AG09309 (cell line): ENCODE data around the gene KRT15.

Experiments used
- DNase-seq: peaks from one replicate; pipeline ENCODE4 v3.0.0-alpha.2; 2010; ENCODE audit warnings: low read depth
- H3K4me3 ChIP-seq: 2 replicates; pipeline ENCODE4 v1.5.1; 2011; ENCODE audit warnings: mild to moderate bottlenecking, low read depth, low read length, moderate library complexity; ENCODE audit not compliant: control insufficient read depth
- TF ChIP-seq, protein P1 (sequence below): IDR thresholded peaks from 2 replicates; pipeline ENCODE4 v1.5.1; 2011; ENCODE audit warnings: mild to moderate bottlenecking, low read depth, low read length, inconsistent platforms; ENCODE audit not compliant: insufficient read depth, control insufficient read depth; ENCODE audit errors: missing control alignments

Gene KRT15

DNA sequence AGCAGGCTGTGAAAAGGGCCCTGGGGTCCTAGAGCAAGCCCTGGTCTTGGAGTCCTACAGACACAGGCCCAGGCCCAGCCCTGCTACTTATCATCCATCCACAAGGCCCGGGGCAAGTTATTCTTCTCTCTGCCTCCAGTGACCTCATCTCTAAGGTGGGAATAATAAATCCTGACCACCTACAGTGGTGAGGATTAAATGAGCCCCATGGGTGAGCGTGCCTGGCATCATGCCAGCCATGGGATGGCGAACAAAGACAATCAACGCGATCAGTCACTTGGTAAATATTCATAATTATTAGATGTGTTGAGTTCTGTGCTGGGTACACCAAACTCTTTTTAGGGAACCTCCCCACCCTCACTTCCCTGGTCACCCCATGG is 5.5 kb downstream of the KRT15 start:
- TF ChIP-seq, protein P1, sequence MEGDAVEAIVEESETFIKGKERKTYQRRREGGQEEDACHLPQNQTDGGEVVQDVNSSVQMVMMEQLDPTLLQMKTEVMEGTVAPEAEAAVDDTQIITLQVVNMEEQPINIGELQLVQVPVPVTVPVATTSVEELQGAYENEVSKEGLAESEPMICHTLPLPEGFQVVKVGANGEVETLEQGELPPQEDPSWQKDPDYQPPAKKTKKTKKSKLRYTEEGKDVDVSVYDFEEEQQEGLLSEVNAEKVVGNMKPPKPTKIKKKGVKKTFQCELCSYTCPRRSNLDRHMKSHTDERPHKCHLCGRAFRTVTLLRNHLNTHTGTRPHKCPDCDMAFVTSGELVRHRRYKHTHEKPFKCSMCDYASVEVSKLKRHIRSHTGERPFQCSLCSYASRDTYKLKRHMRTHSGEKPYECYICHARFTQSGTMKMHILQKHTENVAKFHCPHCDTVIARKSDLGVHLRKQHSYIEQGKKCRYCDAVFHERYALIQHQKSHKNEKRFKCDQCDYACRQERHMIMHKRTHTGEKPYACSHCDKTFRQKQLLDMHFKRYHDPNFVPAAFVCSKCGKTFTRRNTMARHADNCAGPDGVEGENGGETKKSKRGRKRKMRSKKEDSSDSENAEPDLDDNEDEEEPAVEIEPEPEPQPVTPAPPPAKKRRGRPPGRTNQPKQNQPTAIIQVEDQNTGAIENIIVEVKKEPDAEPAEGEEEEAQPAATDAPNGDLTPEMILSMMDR: no peak
- no peak overlapping the region for H3K4me3 ChIP-seq
- no peak for DNase-seq

DNA sequence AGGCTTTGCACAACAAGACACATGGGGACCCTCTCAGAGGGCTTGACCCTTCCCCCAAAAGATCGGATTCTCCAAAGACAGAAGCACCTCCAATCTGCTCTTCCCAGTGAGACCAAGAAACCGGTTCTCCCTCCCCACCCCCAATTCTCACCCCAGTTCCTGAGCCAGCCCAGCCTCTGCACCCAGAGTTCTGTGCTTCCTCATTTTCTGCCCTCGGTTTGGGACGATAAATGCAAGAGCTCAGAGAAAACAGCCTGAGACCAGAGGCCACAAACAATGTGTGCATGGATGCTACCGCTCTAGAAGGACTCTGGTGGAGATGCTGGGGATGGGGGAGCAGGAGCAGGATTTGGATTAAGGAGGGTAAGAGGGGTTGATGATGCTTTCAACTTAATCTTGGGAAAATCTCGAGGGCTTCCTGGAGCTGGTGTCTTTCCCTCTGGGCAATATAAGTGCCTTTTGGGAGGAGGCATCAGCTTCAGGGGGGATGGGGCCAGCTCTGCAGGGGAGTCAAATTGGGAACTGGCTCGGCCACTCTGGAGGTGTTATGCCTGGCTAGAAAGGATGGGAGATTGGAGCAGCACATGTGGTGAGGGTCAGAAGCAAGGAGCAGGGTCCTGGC is 6.0 kb downstream of the KRT15 start:
- DNase-seq: no peak
- TF ChIP-seq, protein P1: no peak
- no peak overlapping the region for H3K4me3 ChIP-seq

DNA sequence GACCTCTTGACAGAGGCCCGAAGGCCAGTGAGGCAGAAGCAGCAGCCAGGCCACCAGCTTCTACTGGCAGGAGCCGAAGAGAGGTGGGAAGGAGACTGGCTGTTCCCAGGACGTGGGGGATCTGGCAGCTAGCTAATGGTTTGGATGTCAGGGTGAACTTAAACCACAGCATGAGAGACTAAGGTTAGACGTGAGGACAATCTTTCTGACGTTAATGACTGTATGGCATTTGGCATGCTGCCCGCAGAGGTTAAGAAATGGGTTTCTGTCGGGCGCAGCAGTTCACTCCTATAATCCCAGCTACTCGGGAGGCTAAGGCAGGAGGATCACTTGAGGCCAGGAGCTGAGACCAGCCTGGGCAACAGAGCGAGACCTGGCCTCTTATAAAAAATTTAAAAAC is 7.0 kb downstream of the KRT15 start:
- TF ChIP-seq, protein P1: no peak
- no peak overlapping the region for H3K4me3 ChIP-seq
- DNase-seq: no peak

DNA sequence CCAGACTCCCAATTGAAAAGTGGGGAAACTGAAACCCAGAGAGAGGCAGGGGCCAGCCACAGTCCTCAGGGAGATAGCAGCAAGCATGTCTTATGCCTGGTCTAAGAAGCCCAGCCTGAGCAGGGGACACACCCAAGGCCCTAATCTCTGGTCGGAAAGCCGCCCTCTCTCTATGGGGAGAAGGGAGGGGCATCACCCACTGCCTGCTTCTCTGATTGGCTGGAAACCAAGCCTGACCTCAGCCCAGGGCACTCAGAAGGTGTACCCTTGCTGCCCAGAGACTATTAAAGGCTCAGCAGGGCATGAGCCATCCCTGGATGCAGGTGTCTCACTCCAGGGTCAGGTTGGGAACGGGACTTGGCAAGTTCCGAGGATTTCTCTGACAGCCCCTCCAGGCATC is 7.6 kb downstream of the KRT15 start:
- TF ChIP-seq, protein P1: no peak
- DNase-seq: no peak
- H3K4me3 ChIP-seq: no peak overlapping the region

DNA sequence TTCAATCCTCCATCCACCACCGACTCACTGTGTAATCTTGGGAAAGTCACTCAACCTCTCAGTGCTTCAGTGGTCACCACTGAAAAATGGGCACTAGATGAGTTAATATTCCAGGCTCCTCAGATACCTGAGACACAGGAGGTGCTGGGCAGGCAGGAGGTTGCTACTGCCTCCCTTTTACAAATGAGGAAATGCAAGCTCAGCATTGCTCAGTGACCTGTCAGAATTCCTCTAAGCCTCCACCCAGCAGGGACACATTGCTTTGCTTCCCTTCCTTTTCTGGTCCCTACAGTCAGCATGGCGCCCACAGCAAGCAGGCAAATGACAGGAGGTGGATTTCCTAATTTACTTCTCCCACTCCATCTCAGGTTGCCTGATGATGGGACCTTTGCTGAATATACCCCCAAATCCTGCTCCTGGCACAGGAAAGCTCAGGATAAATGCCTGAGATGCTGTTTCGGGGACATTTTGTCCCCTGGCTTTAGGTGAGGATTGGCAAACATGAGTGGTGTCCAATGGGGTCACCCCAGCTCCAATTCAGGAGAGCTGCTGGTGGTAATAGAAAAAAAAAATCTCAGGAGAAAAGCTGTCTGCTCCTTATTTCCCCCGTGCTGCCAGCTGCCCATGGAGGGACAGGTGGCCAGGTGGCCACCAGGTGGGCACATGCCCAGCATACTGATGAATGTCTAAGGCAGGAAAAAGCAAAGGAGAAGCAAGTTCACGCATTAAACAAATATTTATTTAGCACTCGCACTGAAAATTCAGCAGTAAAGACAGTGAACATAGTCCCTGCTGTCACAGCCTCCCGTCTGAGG is 8.2 kb downstream of the KRT15 start:
- DNase-seq: no peak
- H3K4me3 ChIP-seq: no peak overlapping the region
- TF ChIP-seq, protein P1: no peak

DNA sequence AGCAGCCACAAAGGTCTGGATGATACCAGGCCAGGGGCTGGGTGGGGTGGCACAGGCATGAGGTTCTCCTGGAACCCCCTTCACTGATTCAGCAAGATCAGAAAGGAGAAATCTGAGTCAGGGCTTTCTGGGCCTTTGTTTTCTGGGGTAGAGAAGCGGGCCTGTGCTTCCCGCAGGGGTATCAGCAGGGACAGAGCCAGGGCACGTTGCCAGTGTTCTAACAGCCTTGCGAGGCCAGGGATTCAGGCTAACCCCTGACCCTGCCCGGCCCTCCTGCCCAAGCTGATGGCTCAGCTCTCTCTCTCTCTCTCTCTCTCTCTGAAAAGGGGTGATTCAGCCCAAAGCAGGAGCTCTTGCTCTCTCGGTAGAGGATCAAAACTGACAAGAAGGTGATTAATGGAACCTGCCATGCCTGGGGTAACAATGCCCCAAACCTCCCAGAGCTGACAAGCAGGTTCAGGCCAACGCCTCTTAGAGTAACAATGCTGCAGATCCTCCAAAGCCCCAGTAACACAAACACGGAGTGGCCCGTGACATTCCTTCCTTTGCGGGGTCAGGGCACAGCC is 11.3 kb downstream of the KRT15 start:
- DNase-seq: no peak
- TF ChIP-seq, protein P1: no peak

More for the DNA sequence above, 11.3 kb downstream of the KRT15 start:
- H3K4me3 ChIP-seq: no peak overlapping the region
